Measurements from ENCODE around the gene DCTN2.

The DCTN2 gene

GRCh38 chr12:57539134-57539768 is 7.7 kb downstream of the DCTN2 start:
- TF ChIP-seq CTCF (conservative IDR thresholded peaks at IDR 0.05; ENCODE audit: low read depth, low read length) = no peak
- no peak for DNase-seq (ENCODE audit: low read depth)
- no peak overlapping the region for H3K4me3 ChIP-seq (ENCODE audit: low read length)

- TF ChIP-seq CTCF (conservative IDR thresholded peaks at IDR 0.05; ENCODE audit: low read depth, low read length) = no peak
- H3K4me3 ChIP-seq (ENCODE audit: low read length) = no peak overlapping the region
- no peak for DNase-seq (ENCODE audit: low read depth)
Observed at GRCh38 chr12:57536597-57536942, 10.4 kb downstream of the DCTN2 start.

- H3K4me3 ChIP-seq (ENCODE audit: low read length) = no peak overlapping the region
- DNase-seq (ENCODE audit: low read depth) = no peak
- no peak for TF ChIP-seq CTCF (conservative IDR thresholded peaks at IDR 0.05; ENCODE audit: low read depth, low read length)
Observed at GRCh38 chr12:57535764-57536596, 11.0 kb downstream of the DCTN2 start.

GRCh38 chr12:57534991-57535543 is 11.9 kb downstream of the DCTN2 start:
- DNase-seq (ENCODE audit: low read depth) = no peak
- no peak overlapping the region for H3K4me3 ChIP-seq (ENCODE audit: low read length)
- TF ChIP-seq CTCF (conservative IDR thresholded peaks at IDR 0.05; ENCODE audit: low read depth, low read length) = no peak

- H3K4me3 ChIP-seq (ENCODE audit: low read length) = no peak overlapping the region
- TF ChIP-seq CTCF (conservative IDR thresholded peaks at IDR 0.05; ENCODE audit: low read depth, low read length) = no peak
- DNase-seq (ENCODE audit: low read depth) = no peak
Observed at GRCh38 chr12:57534250-57534649, 12.7 kb downstream of the DCTN2 start.

GRCh38 chr12:57533108-57533507 is 13.9 kb downstream of the DCTN2 start:
- TF ChIP-seq CTCF (conservative IDR thresholded peaks at IDR 0.05; ENCODE audit: low read depth, low read length) = no peak
- H3K4me3 ChIP-seq (ENCODE audit: low read length) = no peak overlapping the region
- no peak for DNase-seq (ENCODE audit: low read depth)

Measured in retinal pigment epithelial cell (primary cell).